ENCODE results near the gene USP48.
"Not testable (repeated sequence)": the region's sequence is repeated elsewhere in the genome, so short reads cannot be mapped to it uniquely, and the experiment has no call there.

The USP48 gene

DNA sequence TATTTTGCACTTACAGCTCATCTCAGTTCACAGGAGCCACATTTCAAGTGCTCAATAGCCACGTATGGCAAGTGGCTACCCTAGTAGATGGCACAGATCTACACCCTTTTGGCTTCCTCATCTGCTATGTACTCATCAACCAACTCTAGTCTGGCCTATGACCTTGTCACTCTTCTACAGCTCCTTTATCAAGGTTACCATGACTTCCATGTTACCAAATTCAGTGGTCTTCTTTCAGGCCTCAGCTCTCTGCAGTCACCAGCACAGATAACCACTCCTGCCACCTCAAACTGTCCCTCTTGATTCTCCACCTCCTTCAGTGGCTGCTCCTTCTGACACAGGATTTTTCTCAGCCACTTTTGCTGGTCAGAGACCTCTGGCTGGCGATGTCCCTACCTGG lies 11.7 kb upstream of the USP48 start:
- H3K4me1 Mint-ChIP-seq = peaks cover 9% of the 10 kb centered on the region
- peaks cover 6% of the 10 kb centered on the region for H3K9me3 Mint-ChIP-seq
- no peak for ATAC-seq
- peaks cover 3% of the 10 kb centered on the region for H3K36me3 Mint-ChIP-seq (ENCODE audit: low read depth)
- no peak overlapping the region for H3K4me3 Mint-ChIP-seq
- no peak overlapping the region for H3K27ac Mint-ChIP-seq
- no peaks in the 10 kb centered on the region for H3K27me3 Mint-ChIP-seq
- no peak for DNase-seq

DNA sequence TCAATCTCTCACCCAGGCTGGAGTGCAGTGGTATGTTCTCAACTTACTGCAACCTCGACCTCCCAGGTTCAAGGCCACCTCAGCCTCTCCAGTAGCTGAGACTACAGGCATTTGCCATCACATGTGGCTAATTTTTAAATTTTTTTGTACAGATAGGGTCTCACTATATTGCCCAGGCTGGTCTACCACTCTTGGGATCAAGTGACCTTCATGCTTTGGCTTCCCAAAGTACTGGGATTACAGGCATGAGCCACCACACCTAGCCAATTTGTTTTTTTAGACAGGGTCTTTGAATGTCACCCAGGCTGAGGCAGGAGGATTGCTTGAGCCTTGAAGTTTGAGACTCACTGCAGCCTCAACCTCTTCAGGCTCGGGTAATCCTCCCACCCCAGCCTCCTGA lies 10.2 kb upstream of the USP48 start:
- Mint-ChIP-seq H3K27me3 (no peaks in the 10 kb centered on the region), H3K4me3 (no peak overlapping the region), H3K4me1 (peaks cover 9% of the 10 kb centered on the region), H3K9me3 (peaks cover 6% of the 10 kb centered on the region), H3K36me3 (ENCODE audit: low read depth) (peaks cover 3% of the 10 kb centered on the region), H3K27ac (no peak overlapping the region)
- no peak for DNase-seq
- ATAC-seq = no peak

DNA sequence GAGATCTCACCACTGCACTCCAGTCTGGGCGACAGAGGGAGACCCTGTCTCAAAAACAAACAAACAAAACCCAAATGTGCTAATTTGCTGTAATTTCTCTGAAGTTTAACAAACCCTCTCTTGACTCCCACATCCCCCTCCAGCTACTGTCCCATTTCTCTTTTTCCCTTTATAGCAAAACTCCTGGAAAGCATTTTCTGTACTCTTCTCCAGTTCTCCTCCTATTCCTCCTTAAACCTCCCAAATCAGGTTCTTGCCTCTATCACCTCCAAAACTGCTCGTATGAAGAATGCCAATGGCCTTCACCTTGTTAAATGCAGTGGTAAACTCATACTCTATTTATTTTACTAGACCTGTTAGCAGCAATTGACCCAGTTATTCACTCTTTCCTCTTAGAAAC lies 3.7 kb upstream of the USP48 start:
- Mint-ChIP-seq H3K27ac (no peak overlapping the region), H3K4me1 (peaks cover 17% of the 10 kb centered on the region), H3K4me3 (no peak overlapping the region), H3K36me3 (ENCODE audit: low read depth) (peaks cover 6% of the 10 kb centered on the region), H3K9me3 (no peaks in the 10 kb centered on the region), H3K27me3 (no peaks in the 10 kb centered on the region)
- DNase-seq = no peak
- no peak for ATAC-seq

DNA sequence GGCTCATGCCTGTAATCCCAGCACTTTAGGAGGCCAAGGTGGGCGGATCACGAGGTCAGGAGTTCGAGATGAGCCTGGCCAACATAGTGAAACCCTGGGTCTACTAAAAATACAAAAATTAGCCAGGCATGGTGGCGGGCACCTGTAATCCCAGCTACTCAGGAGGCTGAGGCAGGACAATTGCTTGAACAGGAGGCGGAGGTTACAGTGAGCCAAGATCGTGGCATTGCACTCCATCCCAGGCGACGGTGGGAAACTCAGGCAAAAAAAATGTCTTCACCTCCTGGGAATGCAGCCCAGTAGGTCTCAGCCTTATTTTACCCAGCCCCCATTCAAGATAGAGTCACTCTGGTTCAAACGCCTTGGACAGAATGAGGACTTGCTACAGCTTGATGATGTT lies 2.8 kb upstream of the USP48 start:
- not testable (repeated sequence) for ATAC-seq; H3K9me3 Mint-ChIP-seq; H3K36me3 Mint-ChIP-seq (ENCODE audit: low read depth); H3K27ac Mint-ChIP-seq; DNase-seq; H3K4me3 Mint-ChIP-seq; H3K27me3 Mint-ChIP-seq
- peaks cover 17% of the 10 kb centered on the region for H3K4me1 Mint-ChIP-seq

DNA sequence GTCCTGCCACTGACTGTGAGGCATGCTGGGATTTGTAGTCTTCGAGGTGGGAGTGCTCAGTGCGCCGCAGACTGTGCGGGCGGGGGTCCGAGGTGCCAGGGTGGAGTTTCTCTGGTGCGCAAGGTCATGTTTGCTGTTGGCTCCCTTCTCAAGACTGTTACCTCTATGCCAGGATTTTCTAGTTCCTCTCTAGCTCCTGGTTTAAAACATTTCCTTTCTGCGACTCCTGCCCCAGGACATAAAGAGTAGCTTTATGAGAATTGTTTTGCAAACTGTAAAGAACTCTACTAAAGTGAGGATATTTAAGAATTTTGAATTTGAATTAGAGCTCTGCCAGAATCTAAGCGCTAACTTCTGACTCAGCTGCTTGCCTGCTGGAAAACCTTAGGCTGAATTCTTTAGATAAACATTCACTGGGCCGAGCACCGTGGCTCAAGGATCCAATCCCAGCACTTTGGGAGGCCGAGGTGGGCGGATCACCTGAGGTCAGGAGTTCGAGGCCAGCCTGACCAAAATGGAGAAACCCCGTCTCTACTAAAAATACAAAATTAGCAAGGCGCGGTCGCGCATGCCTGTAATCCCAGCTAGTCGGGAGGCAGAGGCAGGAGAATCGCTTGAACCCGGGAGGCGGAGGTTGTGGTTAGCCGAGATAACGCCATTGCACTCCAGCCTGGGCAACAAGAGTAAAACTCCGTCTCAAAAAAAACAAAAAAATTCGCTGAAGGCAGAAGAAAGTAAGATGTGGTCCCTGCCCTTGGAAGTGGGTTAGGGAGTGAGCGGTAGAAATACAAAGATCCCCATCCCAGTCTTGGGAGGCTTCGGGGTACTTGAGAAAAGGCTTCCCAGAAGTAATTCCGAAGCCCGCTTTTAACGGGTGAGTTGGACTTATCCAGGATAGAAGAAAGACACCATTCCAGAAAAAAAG lies 992 bp upstream of the USP48 start:
- H3K27me3 Mint-ChIP-seq = no peaks in the 10 kb centered on the region
- no peak for DNase-seq

DNA sequence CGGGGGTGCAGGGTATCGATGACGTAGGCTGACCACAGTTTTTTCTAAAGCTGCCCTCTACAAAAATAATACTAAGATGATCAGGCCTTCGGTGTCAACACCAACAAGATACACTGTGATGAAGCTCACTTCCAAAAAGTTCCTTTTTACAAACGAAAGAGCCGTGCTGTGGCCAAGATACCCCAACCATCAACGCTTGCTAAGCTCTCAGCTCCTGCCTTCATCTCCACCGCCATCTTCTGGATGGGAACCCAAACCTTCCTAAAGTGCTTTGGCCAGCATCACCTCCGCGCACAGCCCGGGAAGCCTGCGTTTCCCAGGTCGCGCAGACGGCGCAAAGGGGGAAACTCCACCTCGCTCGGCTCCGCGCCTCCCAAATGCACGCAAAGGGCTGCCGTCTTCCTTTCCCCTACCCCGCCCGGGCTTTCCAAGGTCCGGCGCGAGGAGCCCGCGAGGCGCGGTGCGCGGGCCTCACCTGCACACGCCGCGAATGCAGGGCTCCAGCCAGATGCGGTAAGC lies 541 bp downstream of the USP48 start:
- DNase-seq = peak; percentile 56
- Mint-ChIP-seq H3K27me3 (no peaks in the 10 kb centered on the region), H3K27ac (peak overlapping the region; percentile 100), H3K4me3 (peak overlapping the region; percentile 92), H3K36me3 (ENCODE audit: low read depth) (peaks cover 14% of the 10 kb centered on the region), H3K9me3 (no peaks in the 10 kb centered on the region), H3K4me1 (peaks cover 43% of the 10 kb centered on the region)
- ATAC-seq = peak; percentile 3

More for the DNA sequence above, 992 bp upstream of the USP48 start:
- Mint-ChIP-seq H3K27ac (peak overlapping the region; percentile 100), H3K4me3 (peak overlapping the region; percentile 92), H3K36me3 (ENCODE audit: low read depth) (peaks cover 11% of the 10 kb centered on the region), H3K4me1 (peaks cover 31% of the 10 kb centered on the region), H3K9me3 (no peaks in the 10 kb centered on the region)
- ATAC-seq = peak; percentile 84

DNA sequence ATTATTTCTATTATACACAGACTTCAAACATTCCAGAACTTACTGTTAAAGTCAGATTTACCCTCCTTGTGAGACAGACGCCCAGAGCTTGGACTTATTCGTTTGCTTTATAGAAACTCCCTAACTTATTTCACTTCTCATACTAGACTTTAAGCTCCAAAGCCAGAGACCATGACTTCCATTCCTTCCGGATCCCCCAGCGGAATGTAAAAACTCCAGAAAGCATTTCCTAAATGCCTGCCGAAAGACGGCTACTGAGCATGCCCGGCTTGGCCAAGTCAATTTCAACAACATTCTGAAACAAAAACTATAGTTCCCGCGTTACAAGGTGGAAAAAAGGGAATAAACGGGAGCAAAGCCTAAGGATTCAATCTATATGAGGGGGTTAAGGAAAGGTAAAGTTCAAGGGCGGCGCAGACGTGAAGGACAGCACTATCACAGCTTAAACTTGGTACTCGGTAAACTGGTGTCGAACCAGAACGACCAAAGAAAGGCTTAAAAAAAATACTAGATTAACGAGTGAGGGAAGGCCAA lies 1.1 kb downstream of the USP48 start:
- Mint-ChIP-seq H3K4me1 (peaks cover 48% of the 10 kb centered on the region), H3K4me3 (peak overlapping the region; percentile 92), H3K9me3 (no peaks in the 10 kb centered on the region), H3K27ac (peak overlapping the region; percentile 100), H3K36me3 (ENCODE audit: low read depth) (peaks cover 14% of the 10 kb centered on the region), H3K27me3 (no peaks in the 10 kb centered on the region)
- ATAC-seq (no peak), DNase-seq (no peak)

DNA sequence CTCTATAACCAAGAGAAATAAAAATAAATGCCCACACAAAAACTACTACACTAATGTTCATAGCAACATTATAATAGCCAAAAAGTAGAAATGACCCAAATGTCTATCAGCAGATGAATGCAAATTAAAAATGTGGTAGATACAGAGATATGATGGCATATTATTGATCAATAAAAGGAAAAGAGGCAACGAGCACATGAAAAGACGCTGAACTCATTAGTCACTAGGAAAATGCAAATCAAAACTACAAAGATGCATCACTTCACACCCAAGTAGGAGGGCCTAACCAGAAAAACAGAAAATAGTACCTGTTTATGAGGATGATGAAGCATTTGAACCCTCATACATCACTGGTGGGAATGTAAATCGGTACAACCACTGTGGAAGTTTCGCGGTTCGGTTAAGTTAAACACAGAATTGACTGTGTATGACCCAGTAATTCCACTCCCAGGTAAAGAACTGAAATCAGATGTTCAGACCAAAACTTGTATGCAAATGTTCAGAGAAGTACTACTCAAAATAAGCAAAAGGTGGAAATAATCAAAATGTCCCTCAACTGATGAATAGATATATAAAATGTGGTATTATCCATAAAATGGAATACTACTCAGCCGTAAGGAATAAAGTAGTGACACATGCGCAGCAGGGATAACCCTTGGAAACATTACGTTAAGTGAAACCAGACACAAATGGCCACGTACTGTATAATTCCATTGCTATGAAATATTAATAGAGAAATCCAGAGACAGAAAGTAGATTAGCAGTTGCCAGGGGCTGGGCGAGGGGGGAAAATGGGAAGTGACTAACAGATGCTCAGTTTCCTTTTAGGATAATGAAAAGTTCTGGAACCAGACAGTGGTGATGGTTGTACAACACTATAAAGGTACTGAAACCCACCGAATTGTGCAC lies 3.1 kb downstream of the USP48 start:
- peaks cover 66% of the 10 kb centered on the region for H3K4me1 Mint-ChIP-seq
- H3K36me3 Mint-ChIP-seq (ENCODE audit: low read depth) = peaks cover 14% of the 10 kb centered on the region
- H3K27me3 Mint-ChIP-seq = no peaks in the 10 kb centered on the region
- no peaks in the 10 kb centered on the region for H3K9me3 Mint-ChIP-seq
- DNase-seq (peak; percentile 40), ATAC-seq (peak; percentile 58)
- H3K27ac Mint-ChIP-seq = peak overlapping the region; percentile 98
- peak overlapping the region; percentile 79 for H3K4me3 Mint-ChIP-seq

DNA sequence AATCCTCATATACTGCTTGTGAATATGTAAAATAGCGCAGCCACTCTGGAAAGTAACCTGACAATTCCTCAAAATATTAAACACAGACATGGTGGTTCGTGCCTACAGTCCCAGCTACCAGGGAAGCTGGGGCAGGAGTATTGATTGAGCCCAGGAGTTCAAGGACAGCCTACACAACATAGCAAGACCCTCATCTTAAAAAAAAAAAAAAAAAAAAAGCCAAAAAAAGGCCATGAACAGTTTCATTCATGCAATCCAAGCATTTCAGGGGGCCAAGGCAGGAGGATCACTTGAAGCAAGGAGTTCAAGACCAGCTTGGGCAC lies 4.6 kb downstream of the USP48 start:
- ATAC-seq = no peak
- peaks cover 67% of the 10 kb centered on the region for H3K4me1 Mint-ChIP-seq
- no peaks in the 10 kb centered on the region for H3K9me3 Mint-ChIP-seq
- no peak for DNase-seq
- H3K27ac Mint-ChIP-seq = no peak overlapping the region
- no peaks in the 10 kb centered on the region for H3K27me3 Mint-ChIP-seq
- no peak overlapping the region for H3K4me3 Mint-ChIP-seq
- peaks cover 14% of the 10 kb centered on the region for H3K36me3 Mint-ChIP-seq (ENCODE audit: low read depth)

DNA sequence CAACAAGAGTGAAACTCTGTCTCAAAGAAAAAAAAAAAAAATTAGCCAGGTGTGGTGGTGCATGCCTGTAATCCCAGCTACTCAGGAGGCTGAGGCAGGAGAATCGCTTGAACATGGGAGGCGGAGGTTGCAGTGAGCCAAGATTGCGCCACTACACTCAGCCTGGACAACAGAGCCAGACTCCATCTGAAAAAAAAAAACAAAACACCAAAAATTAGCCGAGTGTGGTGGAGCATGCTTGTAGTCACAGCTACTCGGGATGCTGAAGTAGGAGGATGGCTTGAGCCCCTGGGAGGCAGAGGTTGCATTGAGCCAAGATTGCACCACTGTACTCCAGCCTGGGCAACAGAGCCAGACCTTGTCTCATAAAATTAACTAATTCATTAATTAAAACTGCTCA lies 6.0 kb downstream of the USP48 start:
- not testable (repeated sequence) for H3K27ac Mint-ChIP-seq, H3K4me3 Mint-ChIP-seq, DNase-seq, ATAC-seq, H3K27me3 Mint-ChIP-seq, H3K9me3 Mint-ChIP-seq
- H3K36me3 Mint-ChIP-seq (ENCODE audit: low read depth) = peaks cover 10% of the 10 kb centered on the region
- H3K4me1 Mint-ChIP-seq = peaks cover 71% of the 10 kb centered on the region

DNA sequence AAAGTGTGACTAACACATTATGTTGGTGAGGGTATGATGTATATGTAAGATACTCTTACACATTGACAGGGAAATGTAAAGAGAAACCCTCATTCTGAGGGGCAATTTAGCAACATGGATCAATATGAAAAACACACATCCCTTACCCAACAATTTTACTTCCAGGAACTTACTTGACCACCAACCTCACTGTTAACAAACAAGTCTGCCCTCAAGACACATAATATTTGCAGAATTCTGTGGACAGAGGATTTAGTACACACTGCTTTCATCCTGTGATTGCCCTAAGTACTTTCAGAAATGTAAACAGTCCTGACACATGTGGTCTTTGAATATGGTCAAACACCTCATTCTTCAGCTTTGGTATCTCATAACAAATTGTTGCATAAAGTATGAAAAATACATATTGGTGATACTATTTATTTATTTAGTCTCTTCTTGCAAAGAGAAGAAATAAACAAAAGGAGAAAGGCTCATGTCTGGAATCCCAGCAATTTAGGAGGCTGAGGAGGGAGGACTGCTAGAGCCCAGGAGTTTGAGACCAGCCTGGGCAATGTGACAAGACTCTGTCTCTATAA lies 6.9 kb downstream of the USP48 start:
- H3K36me3 Mint-ChIP-seq (ENCODE audit: low read depth) = peaks cover 10% of the 10 kb centered on the region
- no peaks in the 10 kb centered on the region for H3K27me3 Mint-ChIP-seq
- peaks cover 68% of the 10 kb centered on the region for H3K4me1 Mint-ChIP-seq
- no peak overlapping the region for H3K4me3 Mint-ChIP-seq
- H3K9me3 Mint-ChIP-seq = no peaks in the 10 kb centered on the region
- DNase-seq (no peak), ATAC-seq (no peak)
- H3K27ac Mint-ChIP-seq = peak overlapping the region; percentile 70

DNA sequence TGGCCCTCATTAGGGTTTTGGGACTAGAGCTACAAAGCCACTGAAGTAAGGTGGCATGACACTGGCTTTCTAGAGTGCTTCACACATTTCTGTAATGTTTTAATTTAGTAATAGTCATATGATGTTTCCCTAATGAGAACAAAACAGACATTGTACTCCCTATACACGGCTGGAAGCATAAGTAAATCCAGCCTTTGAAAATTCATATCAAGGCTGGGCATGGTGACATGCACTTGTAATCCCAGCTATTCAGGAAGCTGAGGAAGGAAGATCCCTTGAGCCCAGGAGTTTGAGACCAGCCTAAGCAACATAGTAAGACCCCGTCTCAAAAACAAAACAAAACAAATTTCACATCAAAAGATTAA lies 7.4 kb downstream of the USP48 start:
- Mint-ChIP-seq H3K4me1 (peaks cover 68% of the 10 kb centered on the region), H3K27me3 (no peaks in the 10 kb centered on the region), H3K27ac (peak overlapping the region; percentile 70), H3K9me3 (no peaks in the 10 kb centered on the region), H3K4me3 (no peak overlapping the region), H3K36me3 (ENCODE audit: low read depth) (peaks cover 10% of the 10 kb centered on the region)
- ATAC-seq (no peak), DNase-seq (no peak)

DNA sequence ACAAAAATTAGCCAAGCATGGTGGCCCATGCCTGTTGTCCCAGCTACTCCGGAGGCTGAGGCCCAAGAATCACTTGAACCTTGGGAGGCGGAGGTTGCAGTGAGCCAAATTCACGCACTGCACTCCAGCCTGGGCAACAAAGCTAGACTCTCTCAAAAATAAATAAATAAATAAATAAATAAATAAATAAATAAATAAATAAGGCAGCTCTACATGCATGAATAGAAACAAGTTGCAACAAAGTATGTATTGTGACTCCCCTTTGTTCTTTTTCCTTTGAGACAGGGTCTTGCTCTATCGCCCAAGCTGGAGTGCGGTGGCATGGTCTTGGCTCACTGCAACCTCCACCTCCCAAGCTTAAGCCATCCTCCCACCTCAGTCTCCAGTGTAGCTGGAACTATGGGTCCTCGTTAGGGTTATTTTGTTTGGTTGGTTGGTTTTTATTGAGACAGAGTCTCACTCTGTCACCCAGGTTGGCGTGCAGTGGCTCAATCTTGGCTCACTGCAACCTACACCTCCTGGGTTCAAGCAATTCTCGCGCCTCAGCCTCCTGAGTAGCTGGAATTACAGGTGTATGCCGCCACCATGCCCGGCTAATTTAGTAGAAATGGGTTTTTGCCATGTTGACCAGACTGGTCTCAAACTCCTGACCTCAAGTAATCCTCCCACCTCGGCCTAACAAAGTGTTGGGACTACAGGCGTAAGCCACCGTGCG lies 8.0 kb downstream of the USP48 start:
- H3K27me3 Mint-ChIP-seq = no peaks in the 10 kb centered on the region
- peaks cover 67% of the 10 kb centered on the region for H3K4me1 Mint-ChIP-seq
- H3K9me3 Mint-ChIP-seq = no peaks in the 10 kb centered on the region
- DNase-seq (no peak), ATAC-seq (no peak)
- no peak overlapping the region for H3K4me3 Mint-ChIP-seq
- peaks cover 10% of the 10 kb centered on the region for H3K36me3 Mint-ChIP-seq (ENCODE audit: low read depth)
- no peak overlapping the region for H3K27ac Mint-ChIP-seq

DNA sequence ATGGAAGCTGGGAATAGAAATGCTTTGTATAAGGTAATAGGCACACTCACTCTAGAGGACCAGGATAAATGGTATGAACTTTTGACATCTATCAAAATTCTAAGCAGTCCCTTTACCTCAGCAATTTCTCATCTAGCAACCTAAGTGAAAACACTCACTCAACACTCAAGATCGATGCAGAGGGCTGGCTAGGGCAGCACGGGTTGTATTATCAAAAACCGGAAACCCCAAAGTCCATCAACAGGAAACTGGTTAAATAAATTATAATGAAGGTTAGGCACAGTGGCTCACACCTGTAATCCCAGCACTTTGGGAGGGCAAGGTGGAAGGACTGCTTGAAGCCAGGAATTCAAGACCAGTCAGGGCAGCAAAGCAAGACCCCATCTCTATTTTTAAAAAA lies 9.4 kb downstream of the USP48 start:
- Mint-ChIP-seq H3K27me3 (no peaks in the 10 kb centered on the region), H3K36me3 (ENCODE audit: low read depth) (peaks cover 14% of the 10 kb centered on the region), H3K27ac (peak overlapping the region; percentile 56), H3K9me3 (no peaks in the 10 kb centered on the region), H3K4me3 (no peak overlapping the region), H3K4me1 (peaks cover 66% of the 10 kb centered on the region)
- DNase-seq (no peak), ATAC-seq (peak; percentile 40)

Measured in activated naive CD8-positive, alpha-beta T cell treated with anti-CD3 and anti-CD28 coated beads, Interleukin-2, amount 50 U/mL, for 24 hours (primary cell).